Measurements from ENCODE around the gene TPRN. TPM values are rescaled to one million over a fixed set of nuclear protein-coding genes. Genes with fewer than 3 reads are reported as not detected.

The TPRN gene
- total and polyA plus RNA-seq, 9 of the 15 experiments (the other 6 are each of a cell fraction or from before 2014, with no cell fraction given) = 0.31 to 31.9 (median 4.4) TPM

- TF ChIP-seq THAP12 (CRISPR knock-in tag; IDR thresholded peaks at IDR 0.05) (no peak), E2F3 (CRISPR knock-in tag; IDR thresholded peaks at IDR 0.05) (no peak), ZKSCAN8 (CRISPR knock-in tag; IDR thresholded peaks at IDR 0.05) (no peak), ZNF24 (IDR thresholded peaks at IDR 0.05) (no peak), CBX5 (IDR thresholded peaks at IDR 0.05; ENCODE audit: borderline replicate concordance, low read depth) (no peak), MAX (CRISPR knock-in tag; IDR thresholded peaks at IDR 0.05) (peak; percentile 96), KAT7 (CRISPR knock-in tag; IDR thresholded peaks at IDR 0.05; ENCODE audit: borderline replicate concordance) (no peak), ZNF143 (CRISPR knock-in tag; IDR thresholded peaks at IDR 0.05) (no peak), POLR2A (conservative IDR thresholded peaks at IDR 0.05) (no peak), CREBBP (IDR thresholded peaks at IDR 0.05; ENCODE audit: low read depth, low read length) (no peak), EGR1 (conservative IDR thresholded peaks at IDR 0.05) (peak; percentile 34; the same call in 1 of the 2 replicates), NFIC (IDR thresholded peaks at IDR 0.05) (peak; percentile 26; the same call in 1 of the 2 replicates), GABPA (tag; conservative IDR thresholded peaks at IDR 0.05; ENCODE audit: low read depth) (no peak), POLR2AphosphoS2 (IDR thresholded peaks at IDR 0.05; ENCODE audit: low read length) (no peak), JUN (IDR thresholded peaks at IDR 0.05; ENCODE audit: borderline replicate concordance, low read depth, low read length) (no peak), JUN (CRISPR knock-in tag; IDR thresholded peaks at IDR 0.05; ENCODE audit: borderline replicate concordance) (no peak), USF2 (CRISPR knock-in tag; IDR thresholded peaks at IDR 0.05) (peak; percentile 47), TARDBP (IDR thresholded peaks at IDR 0.05) (no peak), NR3C1 (CRISPR knock-in tag; IDR thresholded peaks at IDR 0.05) (no peak), ZNF280B (CRISPR knock-in tag; IDR thresholded peaks at IDR 0.05) (no peak), ZNF518B (CRISPR knock-in tag; IDR thresholded peaks at IDR 0.05) (no peak), ZNF551 (CRISPR knock-in tag; IDR thresholded peaks at IDR 0.05) (no peak)
These were observed 42.7 kb downstream of the TPRN start (continued) for GRCh38 chr9:137157618-137158415.
